HG03039 (cell line): ENCODE measurements around the gene CNIH1.
"Not testable (repeated sequence)": the region's sequence is repeated elsewhere in the genome, so short reads cannot be mapped to it uniquely, and the experiment has no call there.

Source experiments
- ATAC-seq: cut with Tn5 transposase; IDR thresholded peaks from one replicate; pipeline ENCODE4 v1.9.1; 2021; ENCODE audit warnings: mild to moderate bottlenecking, moderate library complexity; ENCODE audit not compliant: unreplicated experiment

Gene CNIH1

GRCh38 chr14:54470701-54471100 is 29.5 kb upstream of the CNIH1 start:
- no peak for ATAC-seq

GRCh38 chr14:54467280-54467679 is 26.1 kb upstream of the CNIH1 start:
- no peak for ATAC-seq

GRCh38 chr14:54465654-54466053 is 24.5 kb upstream of the CNIH1 start:
- ATAC-seq, result no peak

GRCh38 chr14:54462048-54462447 is 20.9 kb upstream of the CNIH1 start:
- no peak for ATAC-seq

- ATAC-seq, result no peak
Observed at GRCh38 chr14:54459106-54459505, 17.9 kb upstream of the CNIH1 start.

GRCh38 chr14:54458536-54458935 is 17.4 kb upstream of the CNIH1 start:
- ATAC-seq, result not testable (repeated sequence)

GRCh38 chr14:54457609-54457996 is 16.4 kb upstream of the CNIH1 start:
- no peak for ATAC-seq

- not testable (repeated sequence) for ATAC-seq
Observed at GRCh38 chr14:54456820-54457608, 15.8 kb upstream of the CNIH1 start.

- no peak for ATAC-seq
Observed at GRCh38 chr14:54455363-54455762, 14.2 kb upstream of the CNIH1 start.

- not testable (repeated sequence) for ATAC-seq
Observed at GRCh38 chr14:54453990-54454389, 12.8 kb upstream of the CNIH1 start.

- ATAC-seq, result no peak
Observed at GRCh38 chr14:54453252-54453651, 12.1 kb upstream of the CNIH1 start.

GRCh38 chr14:54451961-54452360 is 10.8 kb upstream of the CNIH1 start:
- no peak for ATAC-seq

GRCh38 chr14:54451121-54451601 is 10.0 kb upstream of the CNIH1 start:
- no peak for ATAC-seq

- ATAC-seq, result no peak
Observed at GRCh38 chr14:54450535-54450934, 9.4 kb upstream of the CNIH1 start.

GRCh38 chr14:54447231-54447692 is 6.1 kb upstream of the CNIH1 start:
- no peak for ATAC-seq

GRCh38 chr14:54446161-54446693 is 5.1 kb upstream of the CNIH1 start:
- no peak for ATAC-seq

- no peak for ATAC-seq
Observed at GRCh38 chr14:54444681-54445080, 3.5 kb upstream of the CNIH1 start.

GRCh38 chr14:54443981-54444380 is 2.8 kb upstream of the CNIH1 start:
- no peak for ATAC-seq

- ATAC-seq, result not testable (repeated sequence)
Observed at GRCh38 chr14:54442961-54443360, 1.8 kb upstream of the CNIH1 start.

- no peak for ATAC-seq
Observed at GRCh38 chr14:54440476-54440872, 700 bp downstream of the CNIH1 start.

- ATAC-seq, result no peak
Observed at GRCh38 chr14:54440037-54440436, 1.1 kb downstream of the CNIH1 start.

- no peak for ATAC-seq
Observed at GRCh38 chr14:54438703-54439102, 2.5 kb downstream of the CNIH1 start.
